ENCODE results near the gene NUP188.
A peak's percentile ranks its signal among the peaks of the same experiment; 100 is the strongest.

NUP188 gene

GRCh38 chr9:128947527-128948301 is at the start of gene NUP188, which contains the start of gene DOLK:
Gene NUP188 (plus strand): TSS chr9:128947699. CDS start chr9:128947720, 21 bp downstream.
Gene DOLK (minus strand): TSS chr9:128947603. CDS start chr9:128947303, 300 bp downstream.
- peak; percentile 100 for DNase-seq

- DNase-seq: no peak
These were observed 49.1 kb upstream of the NUP188 start for GRCh38 chr9:128898382-128898781.

GRCh38 chr9:128898845-128899565 is 48.5 kb upstream of the NUP188 start:
- no peak for DNase-seq

- DNase-seq: peak; percentile 71
These were observed 47.8 kb upstream of the NUP188 start for GRCh38 chr9:128899566-128900322.

- no peak for DNase-seq
These were observed 46.1 kb upstream of the NUP188 start for GRCh38 chr9:128901379-128901778.

GRCh38 chr9:128901822-128902221 is 45.7 kb upstream of the NUP188 start:
- DNase-seq: no peak

GRCh38 chr9:128902351-128903078 is 45.0 kb upstream of the NUP188 start:
- DNase-seq: peak; percentile 93

- DNase-seq: no peak
These were observed 44.4 kb upstream of the NUP188 start for GRCh38 chr9:128903079-128903461.

GRCh38 chr9:128903871-128904620 is 43.5 kb upstream of the NUP188 start:
- DNase-seq: no peak

GRCh38 chr9:128905964-128906363 is 41.5 kb upstream of the NUP188 start:
- DNase-seq: no peak

GRCh38 chr9:128906741-128907140 is 40.8 kb upstream of the NUP188 start:
- no peak for DNase-seq

- no peak for DNase-seq
These were observed 39.1 kb upstream of the NUP188 start for GRCh38 chr9:128908372-128908771.

- no peak for DNase-seq
These were observed 37.6 kb upstream of the NUP188 start for GRCh38 chr9:128909859-128910258.

- no peak for DNase-seq
These were observed 36.6 kb upstream of the NUP188 start for GRCh38 chr9:128910906-128911305.

- DNase-seq: no peak
These were observed 35.9 kb upstream of the NUP188 start for GRCh38 chr9:128911529-128912035.

- DNase-seq: no peak
These were observed 35.1 kb upstream of the NUP188 start for GRCh38 chr9:128912270-128912853.

- no peak for DNase-seq
These were observed 34.2 kb upstream of the NUP188 start for GRCh38 chr9:128913048-128913900.

- DNase-seq: no peak
These were observed 33.3 kb upstream of the NUP188 start for GRCh38 chr9:128913995-128914772.

- DNase-seq: no peak
These were observed 31.3 kb upstream of the NUP188 start for GRCh38 chr9:128916204-128916603.

GRCh38 chr9:128916745-128917144 is 30.8 kb upstream of the NUP188 start:
- DNase-seq: no peak

Measured in activated effector memory CD4-positive, alpha-beta T cell treated with anti-CD3 and anti-CD28 coated beads, Interleukin-2, amount 50 U/mL, for 16 hours (primary cell).